ENCODE results near the gene RNF14. TPM values are rescaled to one million over a fixed set of nuclear protein-coding genes. Genes with fewer than 3 reads are reported as not detected.

The RNF14 gene
- total and polyA plus RNA-seq, 7 donors: 30.7 to 70.1 (median 43.2) TPM

DNA sequence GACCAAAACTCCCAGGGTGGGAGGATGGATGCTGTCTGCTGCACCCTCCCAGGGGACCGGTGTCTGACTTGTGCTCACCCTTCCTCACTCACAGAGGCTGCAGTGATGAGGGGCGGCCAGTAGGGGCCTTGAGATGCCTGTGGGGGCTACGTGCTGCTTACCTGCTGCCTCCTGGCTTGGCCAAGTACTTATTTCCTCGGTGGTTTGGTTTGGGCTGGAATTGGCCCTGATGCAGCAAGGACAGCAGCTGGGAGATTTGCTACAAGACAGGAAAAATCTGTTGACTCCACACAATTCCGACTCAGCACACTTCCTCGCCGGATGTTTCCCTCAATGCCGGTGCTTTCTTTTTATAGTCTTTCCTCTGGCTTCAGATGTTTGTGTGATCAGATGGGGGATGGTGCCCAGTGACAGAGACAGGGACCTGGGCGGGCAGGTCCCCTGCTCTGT lies 17.5 kb upstream of the RNF14 start:
- WGBS, 2 donors: 49 to 74% methylated on average over 9 of the region's 9 CpGs
- H3K27me3 ChIP-seq: no peaks in the 10 kb centered on the region
- H3K4me3 ChIP-seq: no peak overlapping the region
- intact Hi-C loops (cut with DNase I): no loop called here
- TF ChIP-seq POLR2AphosphoS5 (IDR thresholded peaks at IDR 0.05): peak in 1 of 4 donors; percentile 10
- TF ChIP-seq POLR2A (IDR thresholded peaks at IDR 0.05): no peak
- no peak for TF ChIP-seq EP300 (IDR thresholded peaks at IDR 0.05)
- TF ChIP-seq, protein P1, sequence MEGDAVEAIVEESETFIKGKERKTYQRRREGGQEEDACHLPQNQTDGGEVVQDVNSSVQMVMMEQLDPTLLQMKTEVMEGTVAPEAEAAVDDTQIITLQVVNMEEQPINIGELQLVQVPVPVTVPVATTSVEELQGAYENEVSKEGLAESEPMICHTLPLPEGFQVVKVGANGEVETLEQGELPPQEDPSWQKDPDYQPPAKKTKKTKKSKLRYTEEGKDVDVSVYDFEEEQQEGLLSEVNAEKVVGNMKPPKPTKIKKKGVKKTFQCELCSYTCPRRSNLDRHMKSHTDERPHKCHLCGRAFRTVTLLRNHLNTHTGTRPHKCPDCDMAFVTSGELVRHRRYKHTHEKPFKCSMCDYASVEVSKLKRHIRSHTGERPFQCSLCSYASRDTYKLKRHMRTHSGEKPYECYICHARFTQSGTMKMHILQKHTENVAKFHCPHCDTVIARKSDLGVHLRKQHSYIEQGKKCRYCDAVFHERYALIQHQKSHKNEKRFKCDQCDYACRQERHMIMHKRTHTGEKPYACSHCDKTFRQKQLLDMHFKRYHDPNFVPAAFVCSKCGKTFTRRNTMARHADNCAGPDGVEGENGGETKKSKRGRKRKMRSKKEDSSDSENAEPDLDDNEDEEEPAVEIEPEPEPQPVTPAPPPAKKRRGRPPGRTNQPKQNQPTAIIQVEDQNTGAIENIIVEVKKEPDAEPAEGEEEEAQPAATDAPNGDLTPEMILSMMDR (IDR thresholded peaks at IDR 0.05): peak in 1 of 4 experiments; percentile 12
- no peak overlapping the region for H3K27ac ChIP-seq
- H3K36me3 ChIP-seq: peaks cover 0 to 7% (median 0%) of the 10 kb centered on the region in 4 donors
- no peaks in the 10 kb centered on the region for H3K9me3 ChIP-seq
- no peak for DNase-seq
- H3K4me1 ChIP-seq: peaks cover 0 to 1% (median 0%) of the 10 kb centered on the region in 4 donors

DNA sequence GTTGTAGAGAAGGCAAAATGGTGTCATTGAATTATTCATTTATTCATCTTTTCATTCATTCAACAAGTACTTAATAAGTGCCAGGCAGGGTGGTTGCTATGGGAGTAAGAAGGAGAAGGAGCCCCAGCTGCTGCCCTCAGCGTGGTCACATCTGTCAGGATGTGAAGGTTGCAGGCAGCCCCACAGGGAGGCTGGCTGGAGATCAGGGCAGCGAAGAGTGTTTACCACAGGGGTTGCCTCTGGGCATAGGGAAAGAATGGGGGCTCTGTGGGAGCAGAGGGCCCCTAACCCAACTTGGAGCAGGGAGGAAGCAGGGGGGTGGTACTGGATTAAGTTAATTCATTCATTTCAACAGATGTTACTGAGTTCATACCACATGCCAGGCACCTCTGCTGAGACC lies 16.9 kb upstream of the RNF14 start:
- no peak for DNase-seq
- no peaks in the 10 kb centered on the region for H3K4me1 ChIP-seq
- H3K27me3 ChIP-seq: no peaks in the 10 kb centered on the region
- no peak overlapping the region for H3K27ac ChIP-seq
- TF ChIP-seq, protein P1 (IDR thresholded peaks at IDR 0.05): no peak
- TF ChIP-seq POLR2AphosphoS5 (IDR thresholded peaks at IDR 0.05) (no peak), POLR2A (IDR thresholded peaks at IDR 0.05) (no peak), EP300 (IDR thresholded peaks at IDR 0.05) (no peak)
- intact Hi-C loops (cut with DNase I): no loop called here
- H3K36me3 ChIP-seq: peaks cover 0 to 8% (median 0%) of the 10 kb centered on the region in 4 donors
- no peaks in the 10 kb centered on the region for H3K9me3 ChIP-seq
- no peak overlapping the region for H3K4me3 ChIP-seq
- 67 to 87% methylated on average over 2 of the region's 2 CpGs for WGBS, 2 donors

DNA sequence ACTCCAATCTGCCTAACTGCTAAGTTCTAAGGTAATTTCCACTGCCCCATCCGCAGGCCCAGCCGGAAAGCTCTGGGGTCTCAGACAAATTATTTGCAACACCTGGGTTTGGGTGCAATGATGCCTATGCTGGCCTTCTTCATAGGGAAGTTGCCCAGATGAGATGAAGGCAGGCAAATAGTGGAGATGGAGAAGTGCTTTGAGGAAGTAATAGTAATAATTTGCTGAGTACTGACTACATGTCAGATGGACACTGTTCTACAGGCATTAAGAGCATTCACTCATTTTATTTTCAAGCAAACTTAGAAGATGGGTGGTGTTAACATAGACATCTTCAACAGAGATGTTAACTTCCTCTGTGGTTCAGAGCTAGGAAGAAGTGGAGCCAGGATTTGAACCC lies 14.7 kb upstream of the RNF14 start:
- Histone ChIP-seq H3K27me3 (no peaks in the 10 kb centered on the region), H3K9me3 (no peaks in the 10 kb centered on the region), H3K27ac (no peak overlapping the region), H3K36me3 (peaks cover 0 to 8% (median 0%) of the 10 kb centered on the region in 4 donors), H3K4me1 (peaks cover 0 to 7% (median 0%) of the 10 kb centered on the region in 4 donors), H3K4me3 (no peak overlapping the region)
- DNase-seq: no peak
- intact Hi-C loops (cut with DNase I): no loop called here
- TF ChIP-seq POLR2A (IDR thresholded peaks at IDR 0.05) (no peak), POLR2AphosphoS5 (IDR thresholded peaks at IDR 0.05) (no peak), EP300 (IDR thresholded peaks at IDR 0.05) (no peak)
- TF ChIP-seq, protein P1 (IDR thresholded peaks at IDR 0.05): no peak
- 91 to 95% methylated on average over 2 of the region's 2 CpGs for WGBS, 2 donors

DNA sequence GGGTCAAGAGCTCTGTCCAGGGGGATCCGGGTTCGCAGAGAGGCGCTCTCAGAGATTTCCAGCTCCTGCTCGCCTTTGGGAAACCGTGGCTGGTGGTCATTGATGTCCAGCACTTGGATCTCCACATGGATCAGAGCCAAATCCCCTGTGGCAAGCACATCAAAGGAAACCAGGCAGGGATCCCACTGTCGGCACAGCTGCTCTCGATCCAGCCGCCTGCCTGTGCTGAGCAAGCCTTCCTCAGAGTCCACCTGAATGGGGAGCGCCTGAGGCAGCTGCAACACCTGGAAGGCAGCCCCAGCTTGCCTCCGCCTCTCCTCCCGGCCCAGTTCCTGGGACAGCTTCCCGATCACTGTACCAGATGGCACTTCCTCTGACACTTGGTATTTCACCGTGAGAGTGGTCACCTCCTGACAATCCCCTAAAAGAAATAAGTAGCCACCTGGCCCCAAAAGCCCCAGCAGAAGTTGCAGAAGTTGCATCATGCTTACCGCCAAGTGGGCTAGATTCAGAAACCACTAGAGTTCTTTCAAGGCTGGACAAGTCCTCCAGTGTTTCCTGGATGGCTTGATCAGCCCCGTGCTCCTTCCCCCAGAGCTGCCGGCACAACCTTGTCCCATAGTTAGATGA lies 11.4 kb upstream of the RNF14 start:
- peaks cover 0 to 8% (median 0%) of the 10 kb centered on the region in 4 donors for H3K36me3 ChIP-seq
- no peak for TF ChIP-seq POLR2AphosphoS5 (IDR thresholded peaks at IDR 0.05)
- TF ChIP-seq POLR2A (IDR thresholded peaks at IDR 0.05): no peak
- TF ChIP-seq, protein P1 (IDR thresholded peaks at IDR 0.05): no peak
- H3K4me1 ChIP-seq: peaks cover 0 to 15% (median 0%) of the 10 kb centered on the region in 4 donors
- H3K27me3 ChIP-seq: no peaks in the 10 kb centered on the region
- peak overlapping the region in 2 of 4 donors; percentile 47 to 64 for H3K27ac ChIP-seq
- 74 to 84% methylated on average over 16 of the region's 16 CpGs for WGBS, 2 donors
- H3K9me3 ChIP-seq: no peaks in the 10 kb centered on the region
- intact Hi-C loops (cut with DNase I): no loop called here
- H3K4me3 ChIP-seq: no peak overlapping the region
- DNase-seq: no peak
